ENCODE measurements around the gene KCNAB1. TPM values are rescaled to one million over a fixed set of nuclear protein-coding genes. Genes with fewer than 3 reads are reported as not detected.

KCNAB1 gene
- total RNA-seq, 1 donor from 2014 or later = 3.2 TPM

DNA sequence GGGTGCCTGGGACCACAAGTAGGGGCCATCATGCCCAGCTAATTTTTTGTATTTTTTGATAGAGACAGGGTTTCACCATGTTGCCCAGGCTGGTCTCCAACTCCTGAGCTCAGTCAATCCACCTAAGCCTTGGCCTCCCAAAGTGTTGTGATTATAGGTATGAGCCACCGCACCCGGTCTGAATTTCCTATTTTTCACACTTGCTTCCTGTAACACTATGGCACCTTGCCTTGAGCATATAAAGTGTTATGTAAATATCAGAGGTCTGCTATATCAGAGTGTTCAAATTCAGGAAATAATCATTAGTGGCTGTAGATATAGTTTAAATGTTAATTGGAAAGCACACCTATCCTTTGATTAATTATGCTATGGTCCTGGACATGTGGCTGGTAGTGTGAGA, 165.2 kb downstream of the KCNAB1 start:
- no peak for DNase-seq
- intact Hi-C loops (cut with DNase I) = no loop called here
- Histone ChIP-seq H3K9me3 (no peaks in the 10 kb centered on the region), H3K27me3 (peaks cover 9% of the 10 kb centered on the region), H3K36me3 (no peaks in the 10 kb centered on the region), H3K4me1 (no peaks in the 10 kb centered on the region), H3K4me3 (no peak overlapping the region), H3K27ac (no peak overlapping the region)
- no peak for ATAC-seq
- TF ChIP-seq, protein P1, sequence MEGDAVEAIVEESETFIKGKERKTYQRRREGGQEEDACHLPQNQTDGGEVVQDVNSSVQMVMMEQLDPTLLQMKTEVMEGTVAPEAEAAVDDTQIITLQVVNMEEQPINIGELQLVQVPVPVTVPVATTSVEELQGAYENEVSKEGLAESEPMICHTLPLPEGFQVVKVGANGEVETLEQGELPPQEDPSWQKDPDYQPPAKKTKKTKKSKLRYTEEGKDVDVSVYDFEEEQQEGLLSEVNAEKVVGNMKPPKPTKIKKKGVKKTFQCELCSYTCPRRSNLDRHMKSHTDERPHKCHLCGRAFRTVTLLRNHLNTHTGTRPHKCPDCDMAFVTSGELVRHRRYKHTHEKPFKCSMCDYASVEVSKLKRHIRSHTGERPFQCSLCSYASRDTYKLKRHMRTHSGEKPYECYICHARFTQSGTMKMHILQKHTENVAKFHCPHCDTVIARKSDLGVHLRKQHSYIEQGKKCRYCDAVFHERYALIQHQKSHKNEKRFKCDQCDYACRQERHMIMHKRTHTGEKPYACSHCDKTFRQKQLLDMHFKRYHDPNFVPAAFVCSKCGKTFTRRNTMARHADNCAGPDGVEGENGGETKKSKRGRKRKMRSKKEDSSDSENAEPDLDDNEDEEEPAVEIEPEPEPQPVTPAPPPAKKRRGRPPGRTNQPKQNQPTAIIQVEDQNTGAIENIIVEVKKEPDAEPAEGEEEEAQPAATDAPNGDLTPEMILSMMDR (IDR thresholded peaks at IDR 0.05) = no peak

DNA sequence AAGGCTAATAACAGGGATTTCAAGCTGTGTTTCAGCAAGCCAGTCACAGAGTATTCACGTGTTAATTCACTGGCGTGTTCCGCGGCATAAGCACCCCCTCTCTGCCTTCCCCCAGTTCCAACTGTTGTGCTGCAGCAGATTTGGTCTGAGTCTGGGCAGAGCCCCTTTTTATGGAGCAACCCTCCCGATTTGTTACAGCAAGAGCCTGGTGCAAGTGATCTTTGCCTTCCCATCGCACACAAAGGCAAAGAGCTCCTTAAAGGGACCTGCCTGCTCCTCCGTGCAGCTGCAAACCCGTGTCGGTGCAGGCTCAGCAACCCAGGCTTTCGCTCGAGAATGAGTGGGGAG, 170.5 kb downstream of the KCNAB1 start:
- TF ChIP-seq, protein P1 (IDR thresholded peaks at IDR 0.05) = no peak
- no peaks in the 10 kb centered on the region for H3K36me3 ChIP-seq
- peak overlapping the region; percentile 27 for H3K4me3 ChIP-seq
- no peak overlapping the region for H3K27ac ChIP-seq
- H3K9me3 ChIP-seq = no peaks in the 10 kb centered on the region
- peaks cover 41% of the 10 kb centered on the region for H3K27me3 ChIP-seq
- peaks cover 8% of the 10 kb centered on the region for H3K4me1 ChIP-seq
- ATAC-seq (peak; percentile 20), DNase-seq (no peak)
- intact Hi-C loops (cut with DNase I) = no loop called here

GRCh38 chr3:156291272-156292123, 171.1 kb downstream of the KCNAB1 start:
- H3K27me3 ChIP-seq = peaks cover 41% of the 10 kb centered on the region
- H3K9me3 ChIP-seq = no peaks in the 10 kb centered on the region
- H3K36me3 ChIP-seq = no peaks in the 10 kb centered on the region
- peaks cover 8% of the 10 kb centered on the region for H3K4me1 ChIP-seq
- peak; percentile 68 for ATAC-seq
- peak overlapping the region; percentile 27 for H3K4me3 ChIP-seq
- TF ChIP-seq, protein P1 (IDR thresholded peaks at IDR 0.05) = no peak
- intact Hi-C loops (cut with DNase I) = no loop called here
- DNase-seq = no peak
- no peak overlapping the region for H3K27ac ChIP-seq

- H3K27me3 ChIP-seq = peaks cover 41% of the 10 kb centered on the region
- no peaks in the 10 kb centered on the region for H3K36me3 ChIP-seq
- DNase-seq = no peak
- no peak overlapping the region for H3K4me3 ChIP-seq
- TF ChIP-seq, protein P1 (IDR thresholded peaks at IDR 0.05) = no peak
- no peaks in the 10 kb centered on the region for H3K9me3 ChIP-seq
- intact Hi-C loops (cut with DNase I) = no loop called here
- no peak overlapping the region for H3K27ac ChIP-seq
- no peak for ATAC-seq
- H3K4me1 ChIP-seq = peaks cover 8% of the 10 kb centered on the region
Observed at GRCh38 chr3:156293566-156293965, 173.2 kb downstream of the KCNAB1 start.

GRCh38 chr3:156297582-156297981, 177.2 kb downstream of the KCNAB1 start:
- intact Hi-C loops (cut with DNase I) = no loop called here
- TF ChIP-seq, protein P1 (IDR thresholded peaks at IDR 0.05) = no peak
- H3K4me1 ChIP-seq = peaks cover 3% of the 10 kb centered on the region
- H3K9me3 ChIP-seq = no peaks in the 10 kb centered on the region
- DNase-seq (no peak), ATAC-seq (no peak)
- no peaks in the 10 kb centered on the region for H3K36me3 ChIP-seq
- H3K27ac ChIP-seq = no peak overlapping the region
- H3K27me3 ChIP-seq = peaks cover 13% of the 10 kb centered on the region
- H3K4me3 ChIP-seq = no peak overlapping the region
